Esophagus (tissue), 2 donors: ENCODE results near the gene FCAR. TPM values are rescaled to one million over a fixed set of nuclear protein-coding genes. Genes with fewer than 3 reads are reported as not detected.
"Not testable (repeated sequence)": the region's sequence is repeated elsewhere in the genome, so short reads cannot be mapped to it uniquely, and the experiment has no call there.

ENCODE experiments used
- H3K27ac ChIP-seq, 2 donors: one replicate each; pipeline ENCODE4 v1.5.1; 2013; ENCODE audit warnings: low read depth in 2 of 2, mild to moderate bottlenecking in 2 of 2, inconsistent platforms in 1 of 2, low read length in 1 of 2, moderate library complexity in 1 of 2
- H3K27me3 ChIP-seq, 2 donors: one replicate each; pipeline ENCODE4 v1.6.1; 2013; ENCODE audit warnings: low read length in 2 of 2, control low read depth in 1 of 2, mild to moderate bottlenecking in 1 of 2; ENCODE audit not compliant: insufficient read depth in 2 of 2, control insufficient read depth in 1 of 2
- H3K36me3 ChIP-seq, 2 donors: one replicate each; pipeline ENCODE4 v1.6.1; 2013; ENCODE audit warnings: low read length in 1 of 2; ENCODE audit not compliant: control insufficient read depth in 2 of 2, insufficient read depth in 2 of 2
- H3K4me1 ChIP-seq, 2 donors: one replicate each; pipeline ENCODE4 v1.6.1; 2013; ENCODE audit warnings: low read length in 1 of 2; ENCODE audit not compliant: control insufficient read depth in 2 of 2, insufficient read depth in 2 of 2
- H3K4me3 ChIP-seq, 2 donors: one replicate each; pipeline ENCODE4 v1.5.1; 2013; ENCODE audit warnings: low read length in 2 of 2, mild to moderate bottlenecking in 2 of 2, low read depth in 1 of 2, moderate library complexity in 1 of 2
- H3K9me3 ChIP-seq, 2 donors: one replicate each; pipeline ENCODE4 v1.6.1; 2013; ENCODE audit warnings: mild to moderate bottlenecking in 2 of 2, low read depth in 1 of 2, low read length in 1 of 2, moderate library complexity in 1 of 2; ENCODE audit not compliant: control insufficient read depth in 2 of 2, insufficient read depth in 1 of 2
- WGBS, 2 donors: extraction: QIAGEN DNeasy Blood & Tissue Kit; methylation state at CpG; one replicate each; pipeline ENCODE4 v1.1.7; 2013; 5-methylcytosine and 5-hydroxymethylcytosine counted together
- polyA plus RNA-seq, 2 donors: library from polyadenylated mRNA; stranded (reverse); fragments of 200-250 nt; gene quantifications; one replicate each; pipeline ENCODE4 v1.2.3, GENCODE V29; 2013
- donor health status: healthy with polysubstance abuse.
- donor health status: Bipolar disorder and iron deficiency.

The FCAR gene
- polyA plus RNA-seq, 2 donors = 0.10 TPM; not detected in 1

DNA sequence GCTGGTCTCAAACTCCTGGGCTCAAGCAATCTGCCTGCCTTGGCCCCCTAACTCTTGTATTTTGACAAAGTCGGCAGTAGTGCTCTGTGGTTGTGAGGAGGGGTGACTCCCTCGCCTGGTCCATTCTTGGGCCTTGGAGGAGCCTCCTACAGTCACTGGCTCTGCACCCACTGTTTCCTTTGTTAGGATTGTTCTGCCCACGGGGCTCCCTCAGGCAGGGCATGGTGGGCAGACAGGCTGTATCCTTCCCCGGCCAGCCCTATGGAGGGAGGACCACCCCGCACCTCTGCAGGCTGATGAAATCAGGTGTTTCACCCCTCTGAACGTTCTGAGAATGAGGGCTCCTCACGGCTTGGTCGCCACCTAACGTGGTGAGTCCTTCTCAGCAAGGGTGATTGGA is 9.2 kb downstream of the FCAR start:
- no peaks in the 10 kb centered on the region for H3K36me3 ChIP-seq
- H3K4me1 ChIP-seq = no peaks in the 10 kb centered on the region
- peaks cover 0 to 5% of the 10 kb centered on the region in 2 donors for H3K9me3 ChIP-seq
- WGBS, 2 donors = 76 to 78% methylated on average over 9 of the region's 9 CpGs
- no peak overlapping the region for H3K4me3 ChIP-seq
- H3K27ac ChIP-seq = no peak overlapping the region
- H3K27me3 ChIP-seq = peaks cover 0 to 3% of the 10 kb centered on the region in 2 donors

DNA sequence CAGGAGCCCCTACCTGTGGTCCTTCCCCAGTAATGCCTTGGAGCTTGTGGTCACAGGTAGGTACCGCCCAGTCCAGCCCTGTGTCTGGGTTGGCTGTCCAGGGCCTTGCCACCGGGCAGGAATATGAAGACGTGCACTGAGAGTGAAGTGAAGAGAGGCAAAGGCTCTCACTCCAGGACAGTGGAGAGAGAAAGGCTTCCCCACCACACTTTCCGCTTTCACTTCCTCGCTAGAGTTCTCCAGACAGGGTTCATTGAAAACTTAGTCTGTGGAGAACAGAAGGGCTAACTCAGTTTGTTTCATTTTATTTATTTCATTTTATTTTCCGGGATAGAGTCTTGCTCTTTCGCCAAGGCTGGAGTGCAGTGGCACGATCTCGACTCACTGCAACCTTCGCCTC is 14.2 kb downstream of the FCAR start:
- H3K4me1 ChIP-seq = no peaks in the 10 kb centered on the region
- H3K9me3 ChIP-seq = no peaks in the 10 kb centered on the region
- no peak overlapping the region for H3K4me3 ChIP-seq
- whole genome bisulfite sequencing, 2 donors = 88 to 92% methylated on average over 10 of the region's 10 CpGs
- H3K27me3 ChIP-seq = no peaks in the 10 kb centered on the region
- H3K36me3 ChIP-seq = no peaks in the 10 kb centered on the region
- H3K27ac ChIP-seq = no peak overlapping the region

GRCh38 chr19:54889566-54889965 is 15.5 kb downstream of the FCAR start:
- H3K9me3 ChIP-seq = no peaks in the 10 kb centered on the region
- no peak overlapping the region for H3K4me3 ChIP-seq
- no peaks in the 10 kb centered on the region for H3K36me3 ChIP-seq
- H3K27ac ChIP-seq = no peak overlapping the region
- no peaks in the 10 kb centered on the region for H3K27me3 ChIP-seq
- 70 to 76% methylated on average over 11 of the region's 11 CpGs for WGBS, 2 donors
- H3K4me1 ChIP-seq = no peaks in the 10 kb centered on the region

GRCh38 chr19:54893406-54893805 is 19.4 kb downstream of the FCAR start:
- Histone ChIP-seq H3K36me3 (no peaks in the 10 kb centered on the region), H3K4me1 (no peaks in the 10 kb centered on the region), H3K27ac (no peak overlapping the region), H3K4me3 (no peak overlapping the region), H3K27me3 (no peaks in the 10 kb centered on the region), H3K9me3 (no peaks in the 10 kb centered on the region)
- 25 to 30% methylated on average over 7 of the region's 7 CpGs for WGBS, 2 donors

DNA sequence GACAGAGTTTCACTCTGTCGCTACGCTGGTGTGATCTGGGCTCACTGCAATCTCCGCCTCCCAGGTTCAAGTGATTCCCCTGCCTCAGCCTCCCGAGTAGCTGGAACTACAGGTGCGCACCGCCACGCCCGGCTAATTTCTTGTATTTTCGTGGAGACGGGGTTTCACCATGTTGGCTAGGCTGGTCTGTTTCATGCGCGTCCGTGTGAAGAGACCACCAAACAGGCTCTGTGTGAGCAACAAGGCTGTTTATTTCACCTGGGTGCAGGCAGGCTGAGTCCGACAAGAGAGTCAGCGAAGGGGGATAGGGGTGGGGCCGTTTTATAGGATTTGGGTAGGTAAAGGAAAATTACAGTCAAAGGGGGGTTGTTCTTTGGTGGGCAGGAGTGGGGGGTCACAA is 20.1 kb downstream of the FCAR start:
- not testable (repeated sequence) for H3K4me3 ChIP-seq, H3K9me3 ChIP-seq, H3K27ac ChIP-seq, H3K27me3 ChIP-seq, H3K36me3 ChIP-seq, H3K4me1 ChIP-seq
- 86 to 92% methylated on average over 16 of the region's 16 CpGs for WGBS, 2 donors

DNA sequence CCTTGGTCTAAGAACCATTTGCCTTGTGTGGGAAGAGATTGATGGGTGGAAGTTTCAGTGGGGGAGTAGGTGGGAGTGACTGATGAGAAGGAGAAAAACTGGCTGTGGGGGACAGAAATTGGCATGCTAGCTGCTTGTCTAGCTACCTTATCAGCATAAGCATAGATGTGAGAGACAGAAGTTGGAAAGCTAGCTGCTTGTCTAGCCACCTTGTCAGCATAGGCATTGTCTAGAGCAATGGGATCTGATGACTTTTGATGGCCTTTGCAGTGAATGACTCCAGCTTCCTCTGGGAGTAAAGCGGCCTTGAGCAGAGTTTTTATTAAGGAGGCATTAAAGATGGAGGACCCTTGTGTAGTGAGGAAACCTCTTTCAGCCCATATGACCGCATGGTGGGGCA is 22.0 kb downstream of the FCAR start:
- WGBS, 2 donors = 86 to 89% methylated on average over 2 of the region's 2 CpGs
- Histone ChIP-seq H3K27me3 (no peaks in the 10 kb centered on the region), H3K27ac (no peak overlapping the region), H3K9me3 (no peaks in the 10 kb centered on the region), H3K4me1 (no peaks in the 10 kb centered on the region), H3K4me3 (no peak overlapping the region), H3K36me3 (no peaks in the 10 kb centered on the region)

- not testable (repeated sequence) for H3K4me3 ChIP-seq, H3K4me1 ChIP-seq, H3K27ac ChIP-seq, H3K36me3 ChIP-seq, H3K9me3 ChIP-seq, H3K27me3 ChIP-seq
- 69 to 79% methylated on average over 7 of the region's 7 CpGs for WGBS, 2 donors
These were observed 24.6 kb downstream of the FCAR start for GRCh38 chr19:54898685-54899084.

GRCh38 chr19:54899646-54900045 is 25.6 kb downstream of the FCAR start:
- 74 to 82% methylated on average over 9 of the region's 9 CpGs for WGBS, 2 donors
- H3K27me3 ChIP-seq, H3K36me3 ChIP-seq, H3K27ac ChIP-seq, H3K9me3 ChIP-seq, H3K4me3 ChIP-seq, H3K4me1 ChIP-seq: not testable (repeated sequence)

DNA sequence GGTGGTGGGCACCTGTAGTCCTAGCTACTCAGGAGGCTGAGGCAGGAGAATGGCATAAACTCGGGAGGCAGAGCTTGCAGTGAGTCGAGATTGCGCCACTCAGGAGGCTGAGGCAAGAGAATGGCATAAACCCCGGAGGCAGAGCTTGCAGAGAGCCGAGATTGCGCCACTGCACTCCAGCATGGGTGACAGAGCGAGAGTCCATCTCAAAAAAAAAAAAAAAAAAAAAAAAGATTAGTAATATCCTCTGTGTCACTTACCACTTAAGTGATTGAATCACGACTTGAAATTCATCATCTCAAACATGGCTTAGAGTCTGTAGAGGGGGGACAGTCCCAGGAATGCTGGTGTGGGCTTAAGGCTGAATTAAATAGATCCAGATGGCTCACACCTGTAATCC is 27.1 kb downstream of the FCAR start:
- H3K36me3 ChIP-seq, H3K4me1 ChIP-seq, H3K27ac ChIP-seq, H3K4me3 ChIP-seq, H3K27me3 ChIP-seq, H3K9me3 ChIP-seq: not testable (repeated sequence)
- WGBS, 2 donors = 75 to 83% methylated on average over 7 to 8 of the region's 8 CpGs

- WGBS, 2 donors = 69% methylated on average over 3 of the region's 3 CpGs
- H3K4me1 ChIP-seq = no peaks in the 10 kb centered on the region
- H3K36me3 ChIP-seq = no peaks in the 10 kb centered on the region
- no peaks in the 10 kb centered on the region for H3K27me3 ChIP-seq
- no peak overlapping the region for H3K4me3 ChIP-seq
- no peaks in the 10 kb centered on the region for H3K9me3 ChIP-seq
- H3K27ac ChIP-seq = no peak overlapping the region
These were observed 28.0 kb downstream of the FCAR start for GRCh38 chr19:54902061-54902460.
